Measurements from ENCODE around the gene SMIM43. TPM values are rescaled to one million over a fixed set of nuclear protein-coding genes. Genes with fewer than 3 reads are reported as not detected.

Gene SMIM43
- total and polyA plus RNA-seq, 2 of the 8 experiments (the other 6 are each of a cell fraction or from before 2014, with no cell fraction given), result 0.50 to 0.94 TPM

DNA sequence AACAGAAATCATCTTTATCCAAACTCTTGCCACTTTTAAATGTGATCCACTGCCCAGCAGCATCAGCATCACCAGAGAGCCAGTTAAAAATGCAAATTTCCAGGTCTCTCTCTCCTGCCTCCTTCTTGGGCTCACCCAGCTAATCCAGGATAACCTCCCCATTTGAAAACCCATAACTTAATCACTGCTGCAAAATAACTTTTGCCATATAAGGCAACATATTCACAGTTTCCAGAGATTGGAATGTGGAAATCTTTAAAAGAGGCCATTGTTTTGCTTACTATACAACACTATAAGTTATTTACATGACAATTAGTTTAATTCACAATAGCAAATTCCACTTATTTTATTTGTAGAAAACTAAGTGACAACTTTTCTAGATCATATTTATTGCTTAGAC lies 31.3 kb upstream of the SMIM43 start (continued):
- TF ChIP-seq CHD7 (IDR thresholded peaks at IDR 0.05; ENCODE audit: insufficient replicate concordance, low read length) (peak; percentile 74), TAF1 (IDR thresholded peaks at IDR 0.05; ENCODE audit: low read depth, low read length) (peak; percentile 75), RXRA (IDR thresholded peaks at IDR 0.05; ENCODE audit: insufficient read depth, low read depth, low read length) (no peak), NRF1 (IDR thresholded peaks at IDR 0.05; ENCODE audit: low read depth, low read length) (no peak), POLR2AphosphoS5 (IDR thresholded peaks at IDR 0.05; ENCODE audit: low read depth, low read length) (no peak), RBBP5 (IDR thresholded peaks at IDR 0.05; ENCODE audit: borderline replicate concordance, low read depth, low read length) (no peak), CREB1 (IDR thresholded peaks at IDR 0.05) (no peak), SP4 (IDR thresholded peaks at IDR 0.05; ENCODE audit: low read length) (no peak), HDAC6 (IDR thresholded peaks at IDR 0.05; ENCODE audit: low read depth, low read length) (no peak)
- TF ChIP-seq, protein P1, sequence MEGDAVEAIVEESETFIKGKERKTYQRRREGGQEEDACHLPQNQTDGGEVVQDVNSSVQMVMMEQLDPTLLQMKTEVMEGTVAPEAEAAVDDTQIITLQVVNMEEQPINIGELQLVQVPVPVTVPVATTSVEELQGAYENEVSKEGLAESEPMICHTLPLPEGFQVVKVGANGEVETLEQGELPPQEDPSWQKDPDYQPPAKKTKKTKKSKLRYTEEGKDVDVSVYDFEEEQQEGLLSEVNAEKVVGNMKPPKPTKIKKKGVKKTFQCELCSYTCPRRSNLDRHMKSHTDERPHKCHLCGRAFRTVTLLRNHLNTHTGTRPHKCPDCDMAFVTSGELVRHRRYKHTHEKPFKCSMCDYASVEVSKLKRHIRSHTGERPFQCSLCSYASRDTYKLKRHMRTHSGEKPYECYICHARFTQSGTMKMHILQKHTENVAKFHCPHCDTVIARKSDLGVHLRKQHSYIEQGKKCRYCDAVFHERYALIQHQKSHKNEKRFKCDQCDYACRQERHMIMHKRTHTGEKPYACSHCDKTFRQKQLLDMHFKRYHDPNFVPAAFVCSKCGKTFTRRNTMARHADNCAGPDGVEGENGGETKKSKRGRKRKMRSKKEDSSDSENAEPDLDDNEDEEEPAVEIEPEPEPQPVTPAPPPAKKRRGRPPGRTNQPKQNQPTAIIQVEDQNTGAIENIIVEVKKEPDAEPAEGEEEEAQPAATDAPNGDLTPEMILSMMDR (IDR thresholded peaks at IDR 0.05; ENCODE audit: control extremely low read depth in 1 of 3, insufficient read depth in 1 of 3, low read depth in 1 of 3, low read length in 3 of 3), result no peak

Data from H1 (cell line).